Mesenteric fat pad (tissue), 1 donor: ENCODE results near the gene PDXDC1. TPM values are rescaled to one million over a fixed set of nuclear protein-coding genes. Genes with fewer than 3 reads are reported as not detected.
"Not testable (repeated sequence)": the region's sequence is repeated elsewhere in the genome, so short reads cannot be mapped to it uniquely, and the experiment has no call there.

Source experiments
- DNase-seq: peaks from one replicate; pipeline ENCODE4 v3.0.0-alpha.2; 2020; ENCODE audit warnings: low spot score
- total RNA-seq: library from RNA; stranded (reverse); fragmentation: NEBNext Ultra II Directional; extraction: Animal tissue kit (Norgen Biotek cat#: 25700); gene quantifications from one replicate; pipeline ENCODE4 v1.2.1, GENCODE V29; 2021
- donor health status: DM: yes; HTN: yes; CAD: no.

The PDXDC1 gene
- total RNA-seq, 1 donor from 2014 or later = 89.8 TPM

GRCh38 chr16:15015671-15016070 lies 40.8 kb downstream of the PDXDC1 start:
- DNase-seq = not testable (repeated sequence)

- not testable (repeated sequence) for DNase-seq
Measured at GRCh38 chr16:15016354-15016753, 41.5 kb downstream of the PDXDC1 start.

GRCh38 chr16:15016951-15017580 lies 42.2 kb downstream of the PDXDC1 start:
- not testable (repeated sequence) for DNase-seq

- not testable (repeated sequence) for DNase-seq
Measured at GRCh38 chr16:15021429-15021828, 46.6 kb downstream of the PDXDC1 start.

- DNase-seq = not testable (repeated sequence)
Measured at GRCh38 chr16:15022194-15022593, 47.4 kb downstream of the PDXDC1 start.

GRCh38 chr16:15023381-15024077 lies 48.7 kb downstream of the PDXDC1 start:
- DNase-seq = peak; percentile 69

GRCh38 chr16:15024858-15025199 lies 50.0 kb downstream of the PDXDC1 start:
- DNase-seq = not testable (repeated sequence)

GRCh38 chr16:15025234-15025951 lies 50.6 kb downstream of the PDXDC1 start:
- peak; percentile 87 for DNase-seq

- peak; percentile 87 for DNase-seq
Measured at GRCh38 chr16:15027051-15027450, 52.2 kb downstream of the PDXDC1 start.

- peak; percentile 90 for DNase-seq
Measured at GRCh38 chr16:15027503-15028344, 52.9 kb downstream of the PDXDC1 start.

- DNase-seq = peak; percentile 90
Measured at GRCh38 chr16:15028345-15028715, 53.5 kb downstream of the PDXDC1 start.

- peak; percentile 90 for DNase-seq
Measured at GRCh38 chr16:15028801-15029698, 54.2 kb downstream of the PDXDC1 start.

- peak; percentile 89 for DNase-seq
Measured at GRCh38 chr16:15029749-15030148, 54.9 kb downstream of the PDXDC1 start.

- peak; percentile 64 for DNase-seq
Measured at GRCh38 chr16:15031179-15031578, 56.4 kb downstream of the PDXDC1 start.

GRCh38 chr16:15031586-15031985 lies 56.8 kb downstream of the PDXDC1 start:
- DNase-seq = peak; percentile 49

GRCh38 chr16:15032547-15033308 lies 57.9 kb downstream of the PDXDC1 start:
- peak; percentile 62 for DNase-seq

- peak; percentile 69 for DNase-seq
Measured at GRCh38 chr16:15033309-15033707, 58.5 kb downstream of the PDXDC1 start.

GRCh38 chr16:15034266-15035162 lies 59.7 kb downstream of the PDXDC1 start:
- peak; percentile 86 for DNase-seq
